ENCODE results near the gene SNX33.

The SNX33 gene

DNA sequence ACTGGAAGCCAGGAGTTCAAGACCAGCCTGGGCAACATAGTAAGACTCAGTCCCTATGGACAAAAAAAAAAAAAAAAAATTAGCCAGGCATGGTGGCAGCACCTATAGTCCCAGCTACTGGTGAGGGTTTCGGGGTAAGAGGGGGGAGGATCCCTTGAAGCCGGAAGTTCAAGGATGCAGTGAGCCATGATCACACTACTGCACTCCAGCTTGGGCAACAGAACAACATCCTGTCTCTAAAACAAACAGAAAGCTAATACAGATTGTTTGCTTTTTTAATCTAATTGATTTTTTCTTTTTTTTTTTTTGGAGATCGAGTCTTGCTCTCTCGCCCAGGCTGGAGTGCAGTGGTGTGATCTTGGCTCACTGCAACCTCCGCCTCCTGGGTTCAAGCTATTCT, 6.1 kb upstream of the SNX33 start:
- no peak for DNase-seq (ENCODE audit: low spot score)

GRCh38 chr15:75644376-75644775, 3.3 kb upstream of the SNX33 start:
- DNase-seq (ENCODE audit: low spot score), result no peak

- no peak for DNase-seq (ENCODE audit: low spot score)
Measured at GRCh38 chr15:75646112-75646943, 1.4 kb upstream of the SNX33 start.

DNA sequence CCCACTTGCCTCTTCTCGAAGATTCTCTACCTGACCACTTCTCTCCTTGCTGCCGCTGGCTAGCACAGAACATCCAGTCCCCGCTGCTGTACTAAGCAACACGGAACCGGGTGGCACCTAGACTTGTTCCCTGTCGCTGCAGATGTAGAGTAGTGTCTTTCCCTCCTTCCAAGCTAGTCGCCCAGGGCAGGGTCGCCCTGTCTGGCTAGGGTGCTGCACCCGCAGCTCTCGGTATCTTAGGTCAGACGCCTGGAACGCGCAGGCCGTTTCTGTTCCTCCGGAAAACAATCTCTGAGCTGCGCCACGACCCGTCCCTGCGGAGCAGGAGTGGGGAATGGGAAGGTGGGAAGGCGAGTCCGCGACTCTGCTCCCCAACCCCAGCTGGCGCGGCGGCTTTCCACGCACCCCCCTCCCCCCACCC, 758 bp upstream of the SNX33 start:
- no peak for DNase-seq (ENCODE audit: low spot score)

DNA sequence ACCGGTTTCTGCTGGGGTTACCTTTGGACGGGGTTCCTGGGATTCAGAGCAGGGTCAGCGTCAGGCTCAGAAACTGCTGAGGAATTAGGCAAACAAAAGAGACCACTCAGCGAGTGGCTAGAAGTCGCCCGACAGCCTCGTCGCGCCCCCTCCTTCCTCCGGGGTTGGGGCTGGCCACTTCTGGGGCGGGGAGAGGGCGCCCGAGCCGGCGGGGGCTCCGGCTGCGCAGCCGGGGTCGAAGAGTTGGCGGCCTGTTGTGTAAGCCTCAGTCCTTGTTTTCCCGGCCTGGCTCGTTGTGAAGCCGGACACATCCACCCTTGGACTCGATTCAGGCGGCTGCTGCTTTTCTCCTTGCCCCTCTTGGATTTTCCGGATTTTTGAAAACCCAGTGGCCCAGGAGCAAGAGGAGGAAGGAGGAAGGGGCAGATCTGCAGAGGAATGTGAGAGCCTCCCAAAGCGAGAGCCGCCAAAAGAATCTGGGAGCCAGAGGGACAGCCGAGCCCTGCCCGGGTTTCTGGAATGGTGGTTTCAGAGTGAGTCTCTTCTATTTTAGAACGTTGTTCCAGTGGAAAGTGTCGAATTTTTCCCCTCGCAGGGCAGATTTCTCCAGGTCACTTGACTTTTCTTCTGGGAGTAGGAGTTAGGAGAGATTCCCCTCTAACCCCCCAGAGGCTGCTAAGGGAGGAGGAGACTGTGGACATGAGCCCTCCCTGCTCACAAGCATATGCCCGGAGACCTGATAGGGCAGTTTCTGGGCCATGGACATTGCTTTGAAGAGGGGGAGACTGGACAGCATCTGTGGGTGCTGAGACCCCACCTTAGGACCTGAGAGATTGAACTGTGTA, 666 bp downstream of the SNX33 start:
- no peak for DNase-seq (ENCODE audit: low spot score)

GRCh38 chr15:75649045-75649761, 1.5 kb downstream of the SNX33 start:
- no peak for DNase-seq (ENCODE audit: low spot score)

DNA sequence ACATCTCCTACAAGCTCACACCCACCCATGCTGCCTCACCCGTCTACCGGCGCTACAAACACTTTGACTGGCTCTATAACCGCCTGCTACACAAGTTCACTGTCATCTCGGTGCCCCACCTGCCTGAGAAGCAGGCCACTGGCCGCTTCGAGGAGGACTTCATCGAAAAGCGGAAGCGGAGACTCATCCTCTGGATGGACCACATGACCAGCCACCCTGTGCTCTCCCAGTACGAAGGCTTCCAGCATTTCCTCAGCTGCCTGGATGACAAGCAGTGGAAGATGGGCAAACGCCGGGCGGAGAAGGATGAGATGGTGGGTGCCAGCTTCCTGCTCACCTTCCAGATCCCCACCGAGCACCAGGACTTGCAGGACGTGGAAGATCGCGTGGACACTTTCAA, 2.1 kb downstream of the SNX33 start:
- no peak for DNase-seq (ENCODE audit: low spot score)

DNA sequence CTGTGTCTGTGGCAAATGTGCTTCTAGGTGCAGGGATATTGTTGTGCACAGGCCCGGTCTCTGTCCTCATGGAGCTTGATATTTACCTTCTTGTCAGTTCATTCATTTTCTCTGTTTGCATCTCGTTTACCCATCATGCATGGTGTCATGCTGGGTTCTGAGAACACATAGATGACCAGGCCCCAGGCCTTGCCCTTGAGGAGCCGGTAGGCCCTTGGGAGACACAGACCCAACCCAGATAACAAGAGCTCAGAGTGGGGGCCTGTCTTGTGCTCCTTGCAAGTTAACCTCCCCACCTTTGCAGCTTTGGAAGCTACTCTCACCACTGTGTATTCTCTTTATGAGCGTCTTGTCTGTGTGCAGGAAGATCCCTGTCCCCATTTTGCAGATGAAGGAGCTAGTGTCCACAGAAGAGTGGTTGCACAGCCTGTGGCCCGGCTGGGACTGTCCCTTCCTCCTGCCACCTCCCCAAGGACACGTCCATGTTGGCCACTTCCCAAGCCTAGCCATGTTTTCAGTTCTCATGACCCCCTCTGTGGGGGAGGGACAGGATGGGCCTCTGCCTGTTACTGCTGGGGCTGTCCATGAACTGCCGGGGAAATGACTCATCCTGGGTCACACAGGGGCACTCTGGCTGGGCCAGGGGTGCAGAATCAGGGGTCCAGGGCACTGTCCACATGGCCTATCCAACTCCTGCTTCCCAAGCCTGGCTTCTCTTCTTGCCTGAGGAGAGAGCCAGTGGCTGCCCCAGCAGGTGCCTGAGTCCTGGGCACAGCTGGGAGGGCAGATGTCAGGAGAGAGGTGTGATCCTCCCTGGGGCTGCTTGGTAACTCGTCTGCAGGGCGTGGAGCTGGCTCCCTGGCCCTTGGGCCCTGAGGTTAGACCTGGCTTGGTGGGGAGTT, 3.4 kb downstream of the SNX33 start:
- no peak for DNase-seq (ENCODE audit: low spot score)

DNA sequence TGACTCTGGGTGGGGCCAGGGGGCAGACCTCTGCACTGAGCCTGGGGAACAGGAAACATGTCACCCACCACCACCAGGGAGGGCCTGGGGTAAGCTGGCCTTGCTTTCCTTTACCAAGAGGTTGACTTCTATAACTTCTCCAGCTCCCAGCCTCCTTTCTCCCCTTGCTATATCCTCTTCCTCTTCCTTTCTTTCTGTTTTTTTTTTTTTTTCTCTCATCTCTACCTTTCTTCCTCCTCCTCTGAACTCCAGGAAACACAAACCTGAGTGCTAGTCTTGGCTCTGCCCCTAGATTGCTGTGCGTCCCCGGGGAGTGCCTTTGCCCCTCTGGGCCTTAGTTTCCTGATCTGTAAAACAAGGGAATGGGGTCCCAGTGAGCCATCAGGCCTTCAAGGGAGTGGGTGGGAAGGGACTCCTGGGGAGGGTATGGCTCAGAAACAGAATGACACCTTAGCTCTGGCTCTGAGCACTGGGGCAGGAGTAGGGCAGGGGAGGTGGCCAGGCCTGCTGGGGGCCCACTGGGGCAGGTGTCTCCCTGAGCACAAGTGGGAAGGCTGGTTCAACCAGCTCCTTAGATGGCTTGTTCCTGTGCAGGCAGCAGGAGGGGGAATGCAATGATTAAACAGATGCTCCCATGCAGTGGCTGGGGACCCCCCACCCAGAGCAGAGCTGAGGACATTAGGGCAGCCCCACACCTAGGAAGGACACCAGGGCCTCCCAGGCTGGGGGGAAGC, 4.3 kb downstream of the SNX33 start:
- DNase-seq (ENCODE audit: low spot score), result no peak

GRCh38 chr15:75653347-75653913, 5.7 kb downstream of the SNX33 start:
- DNase-seq (ENCODE audit: low spot score), result no peak

- DNase-seq (ENCODE audit: low spot score), result no peak
Measured at GRCh38 chr15:75654201-75654907, 6.6 kb downstream of the SNX33 start.

DNA sequence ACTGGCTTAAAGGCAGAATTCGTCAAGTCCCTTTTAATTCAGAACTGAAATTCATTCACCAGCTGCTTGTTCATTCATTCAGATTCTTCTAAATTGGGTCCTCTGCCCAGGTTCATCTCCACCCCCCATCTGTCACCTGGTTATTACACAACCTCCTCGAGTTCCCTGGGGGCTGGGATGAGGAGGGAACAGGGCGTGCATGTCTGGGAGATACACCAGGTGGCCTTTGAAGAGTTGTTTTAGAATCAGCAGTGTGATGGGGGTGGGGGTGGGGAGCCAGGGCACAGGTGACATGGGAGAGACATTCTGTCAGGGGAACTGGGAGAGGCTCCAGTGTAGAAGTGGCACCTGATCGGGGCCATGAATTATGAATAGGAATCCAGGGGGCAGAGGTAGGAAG, 8.2 kb downstream of the SNX33 start:
- no peak for DNase-seq (ENCODE audit: low spot score)

DNA sequence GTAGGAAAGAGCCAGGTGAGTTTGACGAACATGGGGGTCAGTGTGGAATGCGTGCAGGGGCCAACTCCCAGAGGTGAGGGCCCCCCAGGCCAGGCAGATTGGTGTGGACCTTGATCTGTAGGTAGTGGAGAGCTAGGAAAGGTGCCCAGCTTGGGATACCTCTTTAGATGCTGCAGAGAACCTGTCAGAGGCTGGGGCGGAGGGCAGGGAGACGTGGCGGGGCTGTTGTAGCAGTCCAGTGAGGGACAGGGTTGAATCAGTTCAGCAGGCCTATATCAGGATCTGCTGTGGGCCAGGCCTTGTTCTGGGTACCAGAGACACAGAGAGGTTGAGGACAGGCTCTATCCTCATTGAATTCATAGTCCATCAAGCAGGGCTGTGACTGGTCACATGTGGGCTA, 8.6 kb downstream of the SNX33 start:
- DNase-seq (ENCODE audit: low spot score), result no peak

GRCh38 chr15:75656813-75657212, 9.1 kb downstream of the SNX33 start:
- DNase-seq (ENCODE audit: low spot score), result no peak

DNA sequence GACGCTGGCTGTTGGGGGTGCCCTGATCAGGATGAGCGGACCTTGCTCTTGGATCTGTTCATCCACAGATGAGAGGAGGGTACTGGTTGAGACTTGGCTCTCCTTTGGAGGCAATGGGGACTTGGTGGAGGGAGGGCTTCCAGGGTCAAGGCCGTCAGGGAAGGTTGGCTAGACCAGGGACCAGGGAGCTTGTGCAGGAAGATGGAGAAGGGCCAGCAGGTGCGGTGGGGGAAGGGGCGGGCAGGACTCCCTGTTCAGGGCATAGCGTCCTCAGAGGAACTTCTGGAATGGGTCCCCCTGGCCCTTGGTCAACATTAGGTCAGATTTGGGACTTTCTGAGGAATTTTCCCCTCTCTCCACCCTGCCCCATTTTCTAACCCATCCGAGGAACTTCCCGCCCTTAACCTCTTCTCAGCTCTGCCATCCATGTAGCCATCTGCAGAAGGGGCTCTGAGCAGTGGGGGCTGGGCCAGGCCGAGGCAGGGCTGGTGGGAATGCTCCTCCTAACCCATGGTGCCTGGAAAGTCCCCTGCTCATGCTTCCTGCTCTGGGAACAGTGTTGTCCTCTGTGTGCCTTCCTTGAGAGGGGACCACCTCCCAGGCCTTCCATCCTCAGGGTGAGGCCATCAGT, 11.5 kb downstream of the SNX33 start:
- DNase-seq (ENCODE audit: low spot score), result no peak

- no peak for DNase-seq (ENCODE audit: low spot score)
Measured at GRCh38 chr15:75659928-75660645, 12.4 kb downstream of the SNX33 start.

- peak; percentile 59 for DNase-seq (ENCODE audit: low spot score)
Measured at GRCh38 chr15:75661100-75661755, 13.5 kb downstream of the SNX33 start.

GRCh38 chr15:75661756-75662140, 14.0 kb downstream of the SNX33 start:
- no peak for DNase-seq (ENCODE audit: low spot score)
